GM12865 (cell line): ENCODE measurements around the gene DAB1.

Experiments used
- DNase-seq: peaks from one replicate; pipeline ENCODE4 v3.0.0; 2010; ENCODE audit warnings: low read depth
- H3K4me3 ChIP-seq: 2 replicates; pipeline ENCODE4 v1.5.1; 2011; ENCODE audit warnings: mild to moderate bottlenecking, low read depth, low read length, control low read depth
- TF ChIP-seq, protein P1 (sequence below): IDR thresholded peaks from 2 replicates; pipeline ENCODE4 v1.5.1; 2011; ENCODE audit warnings: low read length, control low read depth, low read depth, inconsistent platforms; ENCODE audit not compliant: insufficient read depth; ENCODE audit errors: missing control alignments

Gene DAB1

DNA sequence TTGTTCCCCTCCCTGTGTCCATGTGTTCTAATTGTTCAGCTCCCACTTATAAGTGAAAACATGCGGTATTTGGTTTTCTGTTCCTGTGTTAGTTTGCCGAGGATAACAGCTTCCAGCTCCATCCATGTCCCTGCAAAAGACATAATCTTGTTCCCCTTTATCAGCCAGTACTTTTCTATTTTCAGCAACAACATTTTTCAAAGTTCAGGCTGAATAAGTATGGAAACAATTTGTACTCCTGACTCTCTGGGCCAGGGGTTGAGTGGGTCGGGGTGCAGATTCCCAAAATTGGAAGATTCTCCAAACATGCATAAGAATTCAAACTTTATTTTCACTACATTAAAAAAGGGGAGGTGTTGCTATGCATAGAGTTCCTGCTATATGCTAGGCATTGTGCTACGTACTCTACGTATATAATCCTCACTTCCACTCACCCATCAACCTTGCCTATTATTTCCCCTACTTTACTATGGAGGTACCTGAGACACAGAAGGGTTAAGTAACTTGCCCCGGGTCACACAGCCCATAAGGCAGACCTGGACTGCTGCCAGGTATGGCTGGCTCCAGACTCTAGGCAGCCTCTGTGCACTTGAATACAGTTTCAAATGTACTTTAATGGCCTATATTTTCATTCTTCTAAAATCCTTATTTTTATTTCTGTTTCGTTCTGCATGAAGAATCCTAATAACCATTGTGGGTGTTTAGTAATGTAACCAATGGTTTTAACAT lies 341.0 kb downstream of the DAB1 start:
- TF ChIP-seq, protein P1, sequence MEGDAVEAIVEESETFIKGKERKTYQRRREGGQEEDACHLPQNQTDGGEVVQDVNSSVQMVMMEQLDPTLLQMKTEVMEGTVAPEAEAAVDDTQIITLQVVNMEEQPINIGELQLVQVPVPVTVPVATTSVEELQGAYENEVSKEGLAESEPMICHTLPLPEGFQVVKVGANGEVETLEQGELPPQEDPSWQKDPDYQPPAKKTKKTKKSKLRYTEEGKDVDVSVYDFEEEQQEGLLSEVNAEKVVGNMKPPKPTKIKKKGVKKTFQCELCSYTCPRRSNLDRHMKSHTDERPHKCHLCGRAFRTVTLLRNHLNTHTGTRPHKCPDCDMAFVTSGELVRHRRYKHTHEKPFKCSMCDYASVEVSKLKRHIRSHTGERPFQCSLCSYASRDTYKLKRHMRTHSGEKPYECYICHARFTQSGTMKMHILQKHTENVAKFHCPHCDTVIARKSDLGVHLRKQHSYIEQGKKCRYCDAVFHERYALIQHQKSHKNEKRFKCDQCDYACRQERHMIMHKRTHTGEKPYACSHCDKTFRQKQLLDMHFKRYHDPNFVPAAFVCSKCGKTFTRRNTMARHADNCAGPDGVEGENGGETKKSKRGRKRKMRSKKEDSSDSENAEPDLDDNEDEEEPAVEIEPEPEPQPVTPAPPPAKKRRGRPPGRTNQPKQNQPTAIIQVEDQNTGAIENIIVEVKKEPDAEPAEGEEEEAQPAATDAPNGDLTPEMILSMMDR = no peak
- no peak for DNase-seq
- H3K4me3 ChIP-seq = no peak overlapping the region

DNA sequence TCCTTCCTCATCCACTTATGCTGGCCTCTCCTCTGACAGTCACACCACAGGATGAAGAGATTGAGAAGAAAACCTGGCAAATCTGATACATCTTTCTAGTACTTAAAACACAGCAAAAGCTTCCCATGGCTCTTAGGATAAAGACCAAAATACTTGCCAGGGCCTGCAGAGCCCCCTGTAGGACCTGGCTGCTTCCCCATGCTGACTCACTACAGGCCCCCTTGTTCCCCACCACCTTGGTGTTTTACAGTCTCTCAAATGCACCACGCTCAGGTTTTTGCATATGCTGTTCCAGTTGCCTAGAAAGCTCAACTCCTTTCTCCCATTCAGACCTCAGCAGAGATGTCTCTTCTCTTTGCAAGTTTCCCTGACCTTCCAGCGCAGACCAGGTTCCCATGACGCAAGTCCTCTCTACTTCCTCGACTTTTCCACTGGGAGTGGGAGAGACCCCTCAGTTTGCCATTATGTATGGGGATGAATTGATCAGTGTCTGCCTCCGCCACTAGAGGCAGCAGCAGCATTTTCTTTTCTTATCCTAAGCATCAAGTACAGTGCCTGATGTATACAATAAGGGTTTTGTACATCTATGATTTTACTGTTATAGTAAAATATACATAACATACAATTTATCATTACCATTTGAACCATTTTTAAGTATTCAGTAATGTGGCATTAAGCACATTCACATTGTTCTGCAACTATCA lies 344.3 kb downstream of the DAB1 start:
- no peak overlapping the region for H3K4me3 ChIP-seq
- TF ChIP-seq, protein P1 = peak; percentile 36
- DNase-seq = no peak

DNA sequence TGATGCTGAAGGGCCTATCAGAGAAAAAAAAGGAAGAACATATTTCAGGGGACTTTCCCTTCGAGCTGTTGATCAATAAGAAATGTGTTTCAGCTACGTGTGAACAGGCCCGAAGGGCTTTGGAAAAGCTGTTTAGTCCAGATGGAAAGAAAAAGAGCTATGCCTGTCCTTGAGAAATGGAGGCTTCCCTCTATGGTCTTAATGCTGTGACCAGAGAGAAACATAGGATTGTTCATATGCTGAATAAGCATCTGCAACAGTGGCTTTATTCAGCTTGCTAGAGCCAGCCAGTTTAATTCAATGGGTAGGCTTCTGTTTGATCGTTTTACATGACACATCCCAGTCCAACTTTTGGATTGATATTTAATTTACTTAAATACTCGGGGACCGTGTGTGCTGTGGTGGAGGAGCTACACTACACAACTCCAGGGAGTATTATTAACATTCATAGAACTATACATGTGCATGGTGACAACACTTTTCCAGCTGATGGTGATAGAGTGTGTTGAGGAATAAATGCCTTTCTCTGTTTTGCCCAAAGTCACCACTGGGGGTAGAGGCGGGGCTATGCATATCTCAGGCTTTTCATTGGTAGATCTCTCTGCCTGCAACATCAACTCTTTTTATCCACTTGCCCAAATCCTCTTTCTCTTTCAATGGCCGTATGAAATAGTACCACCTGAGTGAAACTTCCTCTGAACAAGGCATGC lies 351.3 kb downstream of the DAB1 start:
- peak; percentile 17 for DNase-seq
- TF ChIP-seq, protein P1 = peak; percentile 13
- no peak overlapping the region for H3K4me3 ChIP-seq

DNA sequence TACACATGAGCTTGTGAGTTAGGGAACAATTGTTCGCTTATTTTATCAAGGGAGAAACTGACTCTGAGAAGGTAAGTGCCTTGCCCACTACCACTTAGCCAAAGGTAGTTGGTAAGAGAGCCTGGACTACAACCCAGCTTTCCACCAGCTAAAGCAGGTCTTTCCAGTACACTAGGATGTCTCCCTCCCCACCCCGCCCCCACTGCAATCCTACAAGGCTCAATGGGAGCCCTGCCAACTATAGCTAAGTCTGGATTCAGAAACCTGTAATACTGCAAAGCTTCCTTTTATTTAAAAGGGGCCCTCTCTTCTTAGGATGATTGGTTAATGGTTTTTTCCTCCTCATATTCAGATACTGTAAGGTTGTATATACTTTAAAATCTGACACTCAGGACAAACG lies 356.0 kb downstream of the DAB1 start:
- DNase-seq = no peak
- TF ChIP-seq, protein P1 = no peak
- no peak overlapping the region for H3K4me3 ChIP-seq

DNA sequence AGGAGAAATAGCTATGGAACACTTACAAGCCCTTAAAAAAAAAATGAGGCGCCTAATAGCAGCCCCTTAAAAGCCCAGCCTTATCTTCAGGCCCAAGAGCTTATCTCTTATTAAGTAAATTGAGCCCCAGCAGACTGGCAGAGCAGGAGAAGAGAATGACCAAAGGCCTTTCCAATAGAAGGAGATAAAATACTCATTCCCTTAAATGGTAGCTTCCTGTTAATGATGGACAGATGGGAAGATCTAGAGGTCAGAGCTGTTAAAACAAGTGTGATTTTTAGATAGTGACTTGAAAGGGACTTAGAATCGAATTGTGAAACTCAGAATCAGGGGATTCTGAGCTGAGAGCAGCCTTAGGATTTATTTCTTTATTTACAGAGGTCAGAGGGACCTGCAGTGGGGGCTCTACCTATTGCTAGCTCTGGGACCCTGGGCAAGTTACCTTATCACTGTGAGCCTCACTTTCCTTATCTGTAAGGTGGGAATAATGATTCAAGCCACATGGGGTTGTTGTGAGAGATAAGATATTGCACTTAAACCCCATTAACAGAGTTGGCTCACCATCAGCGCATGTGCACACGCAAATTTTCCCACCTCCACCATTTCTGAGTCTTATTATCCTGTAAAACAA lies 356.8 kb downstream of the DAB1 start:
- no peak overlapping the region for H3K4me3 ChIP-seq
- no peak for DNase-seq
- TF ChIP-seq, protein P1 = no peak

DNA sequence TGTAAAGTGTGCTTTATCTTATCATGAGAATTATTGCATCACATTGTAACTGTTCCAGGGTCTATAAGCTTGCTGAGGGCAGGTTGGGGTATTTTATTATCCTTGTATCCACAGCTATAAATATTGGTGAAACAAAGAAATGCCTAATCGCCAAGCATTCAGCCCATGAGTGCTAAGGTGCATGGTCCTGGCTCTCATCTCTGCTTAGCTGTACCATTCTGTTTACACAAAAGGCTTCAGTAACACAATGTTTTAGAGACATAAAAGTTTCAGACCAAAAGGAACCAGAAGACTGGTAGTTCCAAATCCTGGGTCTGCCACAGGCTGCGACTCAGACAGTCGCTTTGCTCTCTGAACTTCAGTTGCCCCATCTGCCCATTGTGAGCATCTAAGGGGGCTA lies 358.4 kb downstream of the DAB1 start:
- TF ChIP-seq, protein P1 = no peak
- no peak for DNase-seq
- no peak overlapping the region for H3K4me3 ChIP-seq
